IPS DF 4.7 (cell line): ENCODE results near the gene HOXC11.

Experiments
- DNase-seq: peaks from one replicate; pipeline ENCODE4 v3.0.0-alpha.2; 2013; ENCODE audit warnings: low spot score; ENCODE audit errors: extremely low read depth

Gene HOXC11

DNA sequence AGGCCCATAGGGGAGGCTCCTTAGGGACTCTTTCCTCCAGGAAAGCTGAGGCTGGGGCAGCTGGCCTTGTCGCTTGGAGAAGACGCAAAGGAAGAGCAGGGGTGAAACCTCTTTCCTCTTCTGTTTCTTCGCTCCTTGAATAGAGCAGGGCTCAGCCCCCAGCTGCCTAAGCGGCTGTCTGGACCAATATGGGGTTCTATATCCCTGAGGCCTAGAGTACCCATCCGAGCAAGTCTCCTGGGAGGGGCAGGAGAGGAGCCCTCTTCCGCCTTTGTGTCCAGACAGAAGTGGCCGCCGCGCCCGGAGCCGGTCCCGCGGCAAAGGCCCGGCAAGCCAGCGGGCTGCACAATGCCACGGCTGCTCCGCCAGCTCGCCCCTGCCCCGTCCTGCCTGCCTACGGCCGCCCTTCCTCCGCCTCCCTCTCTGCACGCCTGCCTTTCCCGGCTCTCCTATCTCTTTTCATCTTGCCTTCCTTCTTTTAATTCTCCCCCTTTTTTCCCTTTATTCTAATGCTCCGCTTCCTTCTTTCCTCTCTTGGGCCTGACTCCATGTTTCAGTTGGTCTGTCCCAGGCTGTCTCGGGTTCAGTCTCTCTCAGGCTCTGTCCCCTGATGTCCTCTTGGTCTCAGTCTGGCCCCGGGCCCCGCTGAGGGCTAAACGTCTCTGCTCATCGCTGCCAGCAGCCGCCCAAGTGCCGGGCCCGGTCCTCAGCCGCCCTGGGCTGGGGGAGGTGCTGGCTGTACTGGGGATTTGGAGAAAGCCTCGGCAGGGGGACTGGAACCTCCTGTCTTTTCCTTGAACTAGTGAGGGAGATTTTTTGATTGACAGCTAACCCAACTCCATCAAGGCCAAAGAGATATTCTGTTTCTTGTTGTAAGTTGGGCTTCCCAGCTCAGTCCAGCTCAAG, 24.5 kb downstream of the HOXC11 start:
- no peak for DNase-seq

DNA sequence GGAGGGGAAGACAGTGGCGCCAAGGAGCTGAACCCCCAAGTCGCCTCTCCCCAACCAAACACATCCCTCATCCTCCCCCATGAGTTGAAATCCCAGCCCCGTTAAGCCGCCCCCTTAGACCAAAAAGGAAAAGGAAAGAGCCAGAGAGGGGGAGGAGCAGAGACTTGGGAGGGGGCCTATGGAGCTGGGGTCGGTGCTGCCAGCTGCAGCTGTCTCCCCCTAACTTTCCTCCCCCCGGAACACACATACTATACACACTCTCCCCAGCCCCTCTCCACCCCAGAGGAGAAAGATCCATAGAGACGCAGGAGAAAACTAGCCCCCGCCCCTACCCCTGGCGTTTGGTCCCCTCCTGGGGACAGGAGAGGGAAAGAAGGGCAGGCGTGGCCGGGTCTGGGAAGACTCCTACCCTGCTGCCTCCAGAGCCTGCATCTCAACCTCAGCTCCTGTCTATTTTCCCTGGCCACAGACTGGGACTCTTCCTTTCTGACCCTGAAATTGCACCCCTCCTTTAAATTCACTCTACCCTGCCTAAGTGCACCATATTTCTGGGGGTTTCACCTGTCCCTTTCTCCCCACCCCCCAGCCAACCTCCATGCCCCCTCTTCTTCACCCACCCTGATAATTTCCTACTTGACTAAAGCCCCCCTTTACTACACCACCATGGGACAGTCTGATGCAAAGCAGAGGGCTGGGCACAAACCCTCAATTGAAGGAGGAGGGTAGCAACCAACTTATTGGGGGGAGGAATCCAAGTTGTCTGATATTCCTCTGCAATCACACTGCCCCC, 25.4 kb downstream of the HOXC11 start:
- DNase-seq: no peak

DNA sequence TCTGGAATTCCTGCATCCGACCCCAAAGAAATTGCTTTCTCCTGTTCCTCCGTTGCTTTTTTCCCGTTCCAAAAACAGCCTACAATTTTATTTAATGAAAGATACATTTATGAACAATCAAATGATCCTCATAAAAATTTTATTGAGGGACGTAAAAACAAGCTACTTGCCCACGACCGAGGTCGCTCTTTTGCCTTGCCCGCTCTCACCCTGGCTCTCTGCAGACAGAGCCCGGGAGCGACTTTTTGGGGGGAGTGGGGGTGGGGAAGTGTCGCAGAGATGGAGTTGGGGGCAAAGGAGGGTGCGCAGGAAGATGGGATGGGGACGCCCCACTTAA, 25.9 kb downstream of the HOXC11 start:
- no peak for DNase-seq

DNA sequence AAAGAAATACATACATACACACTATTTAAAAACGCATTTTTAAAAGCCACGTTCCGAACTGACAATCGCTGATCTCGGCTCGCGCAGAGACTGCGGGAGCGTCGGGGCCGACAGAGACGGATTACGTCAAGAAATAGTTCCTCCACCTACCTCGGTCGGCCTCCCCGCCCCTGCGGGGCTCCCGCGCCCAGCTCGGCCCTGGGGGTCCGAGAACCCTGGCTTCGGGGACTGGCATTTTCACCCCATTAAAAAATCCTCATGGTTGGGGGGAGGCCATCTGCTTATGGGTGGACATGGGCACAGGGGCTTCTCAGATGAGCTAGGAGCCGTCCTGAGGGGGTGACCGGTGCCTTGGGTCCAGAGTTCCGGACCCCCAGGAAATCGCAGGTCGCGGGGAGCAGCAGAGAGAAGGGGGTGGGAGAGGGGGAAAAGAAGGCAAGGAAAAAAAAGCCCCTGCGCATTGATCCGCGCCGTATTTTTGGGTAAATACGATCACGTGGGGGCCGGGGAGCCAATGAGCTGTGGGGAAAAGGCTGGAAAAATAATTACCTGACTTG, 26.7 kb downstream of the HOXC11 start:
- no peak for DNase-seq

DNA sequence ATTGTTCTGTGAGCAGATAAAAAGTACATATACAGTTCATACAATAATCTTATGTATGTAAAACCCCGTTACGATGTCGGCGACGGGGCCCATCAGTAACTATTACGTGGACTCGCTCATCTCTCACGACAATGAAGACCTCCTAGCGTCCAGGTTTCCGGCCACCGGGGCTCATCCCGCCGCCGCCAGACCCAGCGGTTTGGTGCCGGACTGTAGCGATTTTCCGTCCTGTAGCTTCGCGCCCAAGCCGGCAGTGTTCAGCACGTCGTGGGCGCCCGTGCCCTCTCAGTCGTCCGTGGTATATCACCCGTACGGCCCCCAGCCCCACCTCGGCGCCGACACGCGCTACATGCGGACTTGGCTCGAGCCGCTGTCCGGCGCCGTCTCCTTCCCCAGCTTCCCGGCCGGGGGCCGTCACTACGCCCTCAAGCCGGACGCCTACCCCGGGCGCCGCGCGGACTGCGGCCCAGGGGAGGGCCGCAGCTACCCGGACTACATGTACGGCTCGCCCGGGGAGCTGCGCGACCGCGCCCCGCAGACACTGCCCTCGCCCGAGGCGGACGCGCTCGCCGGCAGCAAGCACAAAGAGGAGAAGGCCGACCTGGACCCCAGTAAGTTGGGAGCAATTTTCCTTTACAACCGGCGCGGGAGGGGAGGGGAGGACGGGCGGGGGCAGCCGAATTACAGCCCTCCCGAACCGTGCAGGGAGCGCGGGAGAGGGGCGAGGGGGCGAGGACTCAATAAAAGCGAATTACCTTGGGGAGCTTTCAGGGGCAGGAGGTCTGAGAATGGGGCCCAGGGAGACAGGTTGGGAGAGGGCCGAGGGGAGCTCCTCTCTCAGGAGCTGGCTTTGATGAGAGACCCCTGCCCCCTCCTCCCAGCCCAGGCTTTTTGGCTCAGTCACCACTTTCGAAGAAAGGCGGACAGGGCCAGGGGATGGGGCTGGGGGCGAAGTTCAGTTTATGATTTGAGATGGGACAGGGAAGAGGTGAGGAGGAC, 27.5 kb downstream of the HOXC11 start, which contains the start of gene HOXC9:
TSS of gene HOXC9 (plus strand) at position 46 of the 999 bp plus-strand sequence. CDS start at position 74, 28 bp downstream.
- no peak for DNase-seq

DNA sequence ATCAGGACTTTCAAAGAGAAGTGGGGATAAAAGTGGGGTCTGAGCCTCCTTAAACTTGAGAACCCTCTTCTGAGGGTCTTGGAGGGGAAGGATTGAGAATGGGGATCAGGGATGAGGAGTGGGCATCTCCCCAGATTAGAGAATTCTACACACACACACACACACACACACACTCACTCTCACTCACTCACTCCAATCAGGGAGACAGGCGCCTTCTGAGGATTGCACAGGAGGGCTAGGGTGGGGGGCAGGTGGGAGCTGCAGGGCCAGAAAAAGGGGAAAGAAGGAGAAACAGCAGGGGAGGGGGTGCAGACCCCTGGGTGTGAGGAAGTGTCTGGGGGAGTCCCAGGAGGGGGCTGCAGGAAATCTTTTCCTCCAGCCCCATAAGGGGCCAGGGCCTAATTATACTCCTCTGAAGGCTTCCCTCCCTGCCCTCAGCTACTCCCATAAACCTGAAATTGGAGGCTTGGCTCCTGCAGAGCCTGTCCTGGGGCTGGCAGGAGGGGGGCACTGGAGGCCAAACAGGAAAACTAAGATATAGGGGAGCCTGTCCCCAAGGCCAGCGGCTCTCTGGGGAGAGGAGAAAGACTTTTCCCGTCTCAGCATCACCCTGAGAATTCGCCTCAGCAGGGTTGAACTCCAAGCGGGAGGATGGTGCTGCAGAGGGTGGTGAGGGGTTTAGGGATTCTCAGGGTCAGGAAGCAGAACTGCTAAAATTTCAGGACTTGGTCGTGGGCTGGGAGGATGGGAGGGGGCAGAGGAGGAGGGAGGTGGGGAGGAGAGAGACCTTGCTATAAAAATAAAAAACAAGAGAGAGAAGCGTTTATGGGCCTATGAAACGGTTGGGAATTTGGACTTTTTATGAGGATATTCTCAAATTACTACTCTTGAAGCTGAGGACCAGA, 28.6 kb downstream of the HOXC11 start:
- DNase-seq: no peak

DNA sequence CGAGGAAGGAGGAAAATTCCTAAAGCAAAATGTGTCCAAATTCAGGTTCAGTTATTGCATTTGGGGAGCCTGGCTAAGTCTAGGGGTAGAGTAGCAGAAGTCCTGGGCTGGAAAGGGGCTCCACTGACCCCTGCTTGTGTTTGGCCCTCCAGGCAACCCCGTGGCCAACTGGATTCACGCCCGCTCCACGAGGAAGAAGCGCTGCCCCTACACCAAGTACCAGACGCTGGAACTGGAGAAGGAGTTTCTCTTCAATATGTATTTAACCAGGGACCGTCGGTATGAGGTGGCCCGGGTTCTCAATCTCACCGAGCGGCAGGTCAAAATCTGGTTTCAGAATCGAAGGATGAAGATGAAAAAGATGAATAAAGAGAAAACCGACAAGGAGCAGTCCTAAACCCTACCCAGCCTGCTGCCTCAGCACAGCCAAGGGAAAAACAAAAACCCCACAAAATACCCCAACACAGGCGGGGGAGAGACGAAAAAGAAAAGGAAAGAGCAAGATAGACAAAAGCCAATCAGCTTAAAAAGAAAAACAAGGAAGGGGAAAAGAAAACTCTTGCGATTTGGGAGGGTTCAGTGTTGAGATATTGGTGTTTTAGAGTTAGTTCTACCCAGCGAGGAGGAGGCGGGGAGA, 29.5 kb downstream of the HOXC11 start:
- DNase-seq: no peak

DNA sequence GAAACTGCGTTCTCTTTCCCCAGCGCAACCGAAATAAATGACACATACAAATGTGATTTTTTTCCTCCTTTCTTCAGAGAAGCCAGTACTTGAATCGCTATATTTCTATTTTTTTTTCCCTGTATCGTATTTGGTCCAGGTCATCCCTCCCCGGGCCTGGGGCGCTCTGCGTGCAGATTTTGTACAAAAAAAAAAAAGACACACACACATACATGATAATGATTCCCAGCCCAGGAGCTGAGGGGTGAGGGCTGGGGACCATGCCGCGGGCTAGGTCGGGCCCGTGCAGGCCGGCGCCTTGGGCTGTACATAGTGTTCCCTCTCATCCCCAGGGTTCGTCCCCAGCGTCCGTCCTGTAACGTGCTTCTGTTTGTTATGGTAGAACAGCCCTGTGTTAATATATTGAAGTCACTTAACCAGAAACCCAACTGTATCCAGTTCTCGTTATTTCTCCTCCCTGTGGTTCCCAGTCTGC, 30.0 kb downstream of the HOXC11 start:
- no peak for DNase-seq

DNA sequence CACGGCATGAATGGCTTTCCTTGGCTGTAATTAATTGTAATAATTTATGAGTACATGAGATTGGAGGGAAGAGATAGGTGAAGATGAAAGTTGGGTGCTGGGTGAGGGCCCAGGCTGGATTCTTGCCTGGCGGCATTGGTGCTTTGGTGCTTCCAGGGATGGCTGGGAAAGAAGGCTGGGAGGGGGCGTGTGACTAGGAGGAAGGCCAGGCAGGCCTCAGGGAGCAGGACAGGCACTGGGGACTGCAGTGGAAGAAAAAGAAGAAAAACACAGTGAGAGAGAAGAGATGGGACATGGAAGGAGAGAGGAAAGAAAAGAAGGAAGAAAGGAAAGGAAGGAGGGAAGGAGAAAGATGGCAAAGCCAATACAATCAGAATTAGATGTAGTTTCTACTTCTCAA, 30.7 kb downstream of the HOXC11 start:
- no peak for DNase-seq

DNA sequence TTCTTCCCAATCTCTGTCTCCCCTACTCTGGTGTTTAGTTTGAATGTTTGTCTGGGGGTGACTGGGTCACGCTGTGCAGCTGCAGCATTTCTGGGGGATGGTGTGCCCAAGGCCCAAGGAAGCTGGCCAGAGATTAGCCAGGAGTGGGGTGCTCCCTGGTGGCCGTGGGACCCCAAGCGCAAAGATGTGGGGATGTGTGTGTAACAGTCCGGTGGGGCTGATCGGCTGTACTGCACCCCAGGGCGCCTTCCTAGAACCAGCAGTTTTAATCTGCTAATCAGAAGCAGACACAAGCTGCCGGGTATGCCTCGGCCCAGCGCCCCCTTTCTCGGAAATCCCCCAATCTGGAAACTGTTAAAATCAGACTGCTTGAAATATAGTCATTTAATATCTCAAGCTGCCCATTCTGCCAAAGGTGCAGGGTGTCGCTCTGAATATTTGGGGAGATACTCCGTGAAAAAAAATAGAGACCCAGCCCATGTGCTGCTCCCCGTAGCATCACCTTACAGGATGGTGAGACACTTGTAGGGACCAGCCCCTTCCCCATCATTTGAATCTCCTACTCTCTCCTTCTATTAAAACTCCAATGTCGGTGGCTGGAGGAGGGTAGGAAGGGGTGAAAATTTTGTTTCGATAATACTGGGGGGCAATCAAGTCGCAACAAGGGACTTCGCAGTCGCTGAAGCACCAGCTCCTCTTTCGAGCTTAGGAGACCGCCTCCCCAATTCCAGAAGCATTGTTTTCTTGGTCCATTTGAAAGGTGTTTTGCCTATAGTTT, 31.3 kb downstream of the HOXC11 start:
- no peak for DNase-seq

DNA sequence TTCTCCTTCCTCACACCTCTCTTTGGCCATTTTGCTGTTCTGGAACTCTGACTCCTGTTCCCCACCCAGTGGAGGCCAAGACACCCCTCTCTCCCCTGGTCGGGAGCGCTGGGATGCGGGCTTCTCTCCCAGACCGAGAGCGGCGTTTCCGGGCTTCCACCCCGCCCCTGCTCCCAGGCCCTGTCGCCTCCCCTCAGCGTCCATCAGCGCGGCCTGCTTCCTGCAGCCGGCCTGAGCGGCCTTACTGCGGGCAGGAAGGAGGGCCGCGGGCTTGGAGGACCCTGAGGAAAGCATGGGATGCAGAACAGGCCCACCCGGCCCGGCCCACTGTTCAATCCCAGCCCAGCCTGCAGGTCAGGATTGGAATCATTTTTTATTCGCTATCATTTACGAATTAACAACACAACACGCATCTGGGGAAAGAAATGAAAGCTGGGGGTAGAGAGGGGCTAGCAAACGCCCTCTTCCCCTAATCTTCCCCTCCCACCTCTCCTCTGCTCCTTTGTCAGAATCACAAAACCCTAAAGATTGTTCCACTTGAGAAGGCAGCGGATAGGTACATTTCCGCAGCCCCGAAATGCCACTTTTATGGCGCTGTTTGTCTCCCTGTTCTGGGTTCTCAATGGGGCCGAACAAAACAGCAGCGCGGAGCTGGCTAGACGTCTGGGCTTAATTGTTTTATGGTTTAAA, 32.1 kb downstream of the HOXC11 start:
- no peak for DNase-seq

DNA sequence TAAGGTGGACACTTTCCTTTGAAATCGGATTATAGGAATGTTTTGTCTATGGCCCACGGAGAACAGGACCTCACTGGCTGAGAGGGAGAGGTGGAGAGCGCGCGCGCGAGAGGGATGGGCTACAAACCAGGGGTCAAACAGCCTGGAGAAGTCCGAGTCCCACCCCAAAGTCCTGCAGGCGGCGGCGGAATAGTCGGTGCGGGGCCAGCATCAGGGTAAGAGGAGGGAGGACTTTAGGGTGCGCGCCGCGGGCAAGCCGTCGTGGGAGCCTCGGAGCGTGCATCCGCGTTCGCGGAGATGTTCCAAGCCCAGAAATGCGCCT, 32.6 kb downstream of the HOXC11 start:
- DNase-seq: no peak

DNA sequence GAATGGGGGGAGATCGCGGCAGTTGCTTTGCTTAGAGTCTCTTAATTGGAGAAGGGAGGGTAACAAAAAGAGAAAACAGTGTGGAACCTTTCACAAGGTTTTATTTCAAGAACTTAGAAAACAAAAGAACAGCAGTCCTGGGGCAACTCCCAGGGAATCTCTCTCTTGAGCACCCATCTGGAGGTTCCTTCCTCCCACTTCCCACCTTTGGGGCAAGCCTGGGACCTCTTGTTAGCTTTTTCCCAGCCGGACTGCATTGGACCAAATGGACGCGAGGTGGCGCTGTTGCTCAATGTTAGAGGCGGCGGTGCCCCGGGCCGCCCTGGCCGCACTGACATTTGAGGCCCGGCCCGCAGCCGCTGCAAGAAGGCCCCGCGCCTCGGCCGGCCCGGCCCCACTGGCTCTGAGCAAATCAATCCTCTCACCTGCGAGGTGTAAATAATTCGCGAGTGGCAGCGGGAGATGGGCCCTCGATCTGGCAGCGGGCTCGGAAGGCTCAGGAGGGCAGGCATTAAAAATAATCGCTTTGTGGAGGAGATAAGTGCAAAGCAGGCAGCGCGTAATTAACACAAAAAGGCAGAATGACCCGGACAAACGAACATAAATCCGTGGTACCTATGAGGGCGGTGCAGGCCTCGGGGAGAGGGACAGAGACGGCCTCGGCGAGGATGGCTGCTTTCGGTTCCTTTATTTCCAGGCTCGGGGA, 33.1 kb downstream of the HOXC11 start:
- no peak for DNase-seq

DNA sequence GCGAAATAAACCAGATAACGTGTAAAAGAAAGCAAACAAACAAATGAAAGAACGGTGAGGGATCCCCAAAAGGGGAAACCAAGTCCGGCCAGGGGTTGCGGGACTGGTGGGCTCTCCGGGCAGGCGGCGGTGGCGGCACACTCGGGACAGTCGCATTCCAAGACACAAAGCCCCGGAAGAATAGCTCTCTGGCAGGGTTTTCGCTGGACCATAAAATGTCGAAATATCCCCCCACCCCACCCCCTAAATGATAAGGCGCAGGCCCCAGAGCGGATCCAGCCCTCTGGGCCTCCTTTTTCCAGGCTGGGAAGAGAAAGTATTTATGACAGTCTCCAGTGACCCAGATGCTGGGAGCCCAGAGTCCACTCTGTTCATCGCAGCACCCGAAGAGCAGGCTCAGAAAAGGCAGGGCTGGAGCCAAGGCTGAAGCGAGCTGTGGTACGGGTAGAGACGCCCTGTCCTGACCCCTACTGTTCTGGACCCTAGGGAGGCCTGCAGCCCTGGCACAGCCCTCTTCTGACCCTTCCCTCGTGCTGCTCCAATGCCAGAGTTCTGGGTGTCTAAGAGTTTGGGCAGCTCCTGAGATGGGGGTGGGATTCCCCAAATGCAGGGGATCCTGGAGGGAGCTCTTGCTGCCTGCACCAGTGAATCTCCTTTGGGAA, 33.8 kb downstream of the HOXC11 start:
- no peak for DNase-seq

DNA sequence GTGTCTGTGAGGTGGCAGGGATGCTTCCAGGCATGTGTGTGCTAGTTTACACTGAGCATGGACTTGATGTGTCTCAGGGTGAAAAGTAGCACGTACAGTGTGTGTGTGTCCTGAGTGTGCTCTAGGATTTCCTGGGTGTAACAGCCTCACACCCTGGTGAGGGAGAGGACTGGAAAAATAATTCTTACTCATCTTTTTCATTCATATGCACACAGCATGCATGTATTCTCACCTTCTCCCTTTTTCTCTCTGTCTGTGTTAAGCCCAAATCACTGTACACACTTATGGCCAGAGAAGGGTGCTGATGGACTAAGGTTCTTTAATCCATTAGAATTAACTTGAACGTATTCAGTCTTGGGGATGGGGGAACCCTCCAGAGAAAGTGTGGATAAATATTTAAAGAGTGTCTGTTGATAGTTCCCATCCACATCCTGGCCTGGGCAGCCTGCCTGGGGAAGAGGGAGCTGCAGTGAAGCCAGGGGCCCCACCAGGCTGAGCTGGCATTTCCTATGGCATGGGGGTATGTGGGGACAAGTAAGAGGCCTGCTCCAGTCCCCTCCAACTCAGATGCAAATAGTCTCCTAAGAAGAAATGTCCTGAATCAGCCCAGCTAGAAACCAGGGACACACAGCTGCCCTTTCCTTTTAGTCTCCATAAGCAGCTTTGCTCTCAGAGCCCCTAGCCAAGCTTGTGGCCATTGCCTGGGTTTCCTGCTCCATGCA, 34.8 kb downstream of the HOXC11 start:
- no peak for DNase-seq

DNA sequence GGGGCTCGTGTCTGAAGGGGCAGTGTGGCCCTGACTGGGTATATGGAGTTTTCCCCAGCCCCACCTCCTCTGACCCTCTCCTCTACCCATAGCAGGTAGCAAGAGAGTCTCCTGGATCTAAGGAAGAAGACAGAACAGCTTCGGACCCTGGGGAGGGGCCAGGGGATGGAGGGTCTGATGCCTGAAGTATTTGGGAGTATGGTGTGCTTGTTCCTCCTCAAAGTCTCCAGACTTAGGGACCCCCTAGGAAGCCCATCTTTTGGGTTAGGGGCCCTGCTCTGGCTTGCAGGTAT, 35.3 kb downstream of the HOXC11 start:
- DNase-seq: no peak
